OCI-M2 (cell line): ENCODE measurements around the gene TYW1.
"Not testable (repeated sequence)": the region's sequence is repeated elsewhere in the genome, so short reads cannot be mapped to it uniquely, and the experiment has no call there.

Source experiments
- DNase-seq: peaks from one replicate; lab custom pipeline; 2025; ENCODE audit not compliant: unreplicated experiment; lab: John Stamatoyannopoulos, UW

The TYW1 gene

GRCh38 chr7:67184912-67185659 lies 188.5 kb downstream of the TYW1 start:
- DNase-seq: not testable (repeated sequence)

DNA sequence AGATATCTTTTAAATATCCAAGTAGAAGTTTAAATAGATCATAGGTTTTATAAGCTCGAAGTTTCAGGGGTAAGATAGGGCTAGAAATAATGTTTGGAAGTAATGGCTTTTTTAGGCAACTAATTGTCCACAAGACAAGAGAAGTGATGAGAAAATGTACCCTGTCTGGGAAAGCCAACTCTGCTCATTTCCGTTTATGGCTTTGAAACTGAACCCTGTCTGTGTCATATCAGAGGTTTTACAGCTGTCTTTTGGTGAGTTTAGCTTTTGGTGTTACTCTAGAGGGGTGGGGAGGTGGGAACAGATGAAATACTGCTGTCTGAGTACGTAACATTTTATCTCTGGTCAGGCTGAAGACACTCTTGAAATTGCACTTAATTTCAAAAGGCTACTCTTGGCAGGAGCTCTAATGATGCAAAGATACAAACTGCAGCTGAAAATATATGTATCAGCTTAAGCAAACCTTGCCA lies 189.1 kb downstream of the TYW1 start:
- DNase-seq: not testable (repeated sequence)

- not testable (repeated sequence) for DNase-seq
Measured at GRCh38 chr7:67189160-67189559, 192.5 kb downstream of the TYW1 start.

DNA sequence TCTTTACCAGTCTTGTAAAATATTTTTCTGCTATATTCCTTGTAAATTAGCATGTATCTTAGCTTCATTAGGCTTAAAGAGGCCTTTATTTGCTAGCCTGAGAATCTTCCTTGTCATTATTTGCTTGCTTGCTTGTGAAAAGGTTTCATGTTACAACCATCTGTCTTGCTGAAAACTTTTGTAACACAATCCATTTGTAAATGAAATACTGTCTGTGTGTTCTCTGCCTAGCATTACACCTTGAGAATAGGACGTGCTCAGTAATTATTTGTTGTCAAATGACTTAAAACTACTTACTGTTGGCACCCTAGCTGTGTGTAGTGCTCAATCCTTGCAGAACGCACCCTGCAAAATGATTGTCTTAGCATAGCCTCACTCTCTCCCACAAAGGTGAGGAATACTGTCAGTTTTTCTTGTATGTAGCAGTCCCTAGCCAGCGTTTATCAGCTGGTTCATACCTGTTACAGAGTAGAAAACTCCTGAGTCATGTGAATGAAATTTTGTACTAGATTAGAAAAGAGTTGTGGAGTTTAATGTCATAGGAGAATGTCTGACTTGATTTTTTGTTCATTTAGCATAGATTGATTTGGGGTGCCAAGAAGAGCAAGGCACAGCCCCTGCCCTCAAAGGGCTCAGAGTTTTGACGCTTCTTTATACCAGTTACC lies 193.3 kb downstream of the TYW1 start:
- DNase-seq: not testable (repeated sequence)

GRCh38 chr7:67191002-67191720 lies 194.5 kb downstream of the TYW1 start:
- DNase-seq: not testable (repeated sequence)

DNA sequence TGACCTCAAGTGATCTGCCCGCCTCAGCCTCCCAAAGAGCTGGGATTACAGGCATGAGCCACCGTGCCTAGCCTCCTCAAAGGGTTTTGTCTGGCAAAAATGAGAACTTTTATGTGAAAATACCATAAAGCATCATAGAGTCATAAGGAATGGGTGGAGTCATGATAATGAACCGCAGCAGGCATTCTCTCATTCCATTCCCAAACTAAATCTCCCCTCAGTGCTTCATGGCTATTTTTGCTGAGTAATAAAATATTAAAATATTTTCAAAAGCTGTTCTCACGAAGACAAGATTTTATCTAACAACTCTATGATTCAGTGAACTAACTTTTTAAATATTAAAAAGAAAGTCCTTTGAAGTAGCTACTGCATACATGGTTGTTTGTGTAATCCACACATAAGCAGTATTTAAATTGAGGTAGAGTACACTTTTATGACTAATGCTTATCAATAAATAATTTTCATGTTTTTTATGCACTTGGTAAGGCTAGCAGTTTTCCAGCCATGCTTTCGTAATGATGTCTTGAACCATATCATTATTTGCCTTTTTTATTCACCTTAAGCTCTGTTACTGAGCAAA lies 195.6 kb downstream of the TYW1 start:
- not testable (repeated sequence) for DNase-seq

DNA sequence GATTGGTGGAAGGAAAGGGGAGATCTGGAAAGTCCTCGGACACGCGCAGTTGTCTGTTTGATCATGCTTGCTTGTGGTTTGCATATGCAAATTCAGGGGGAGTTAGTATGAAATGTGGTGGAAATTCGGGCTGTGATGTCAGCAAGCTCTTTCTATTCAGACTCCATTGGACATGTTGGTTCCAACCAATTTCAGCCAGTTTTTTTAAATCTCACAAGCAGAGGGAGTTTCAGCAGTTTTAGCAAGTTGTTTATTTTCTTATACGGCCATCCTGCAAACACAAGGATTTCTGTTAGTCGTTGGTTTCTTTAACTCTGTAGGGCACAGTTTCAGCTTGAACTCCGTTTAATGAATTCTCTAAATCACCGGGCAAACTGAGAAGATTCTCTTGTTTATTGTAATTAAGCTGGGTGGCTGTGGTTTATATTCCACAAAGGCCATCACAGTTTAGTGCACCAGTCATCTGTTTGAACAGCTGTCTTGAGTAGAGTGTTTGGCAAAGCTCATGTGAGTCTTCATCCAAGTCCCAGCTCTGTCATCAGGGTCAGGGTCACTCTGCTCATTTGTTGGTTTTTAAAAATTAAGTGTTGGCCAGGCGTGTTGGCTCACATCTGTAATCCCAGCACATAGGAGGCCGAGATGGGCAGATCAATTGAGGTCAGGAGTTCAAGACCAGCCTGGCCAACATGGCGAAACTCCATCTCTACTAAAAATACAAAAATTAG lies 196.4 kb downstream of the TYW1 start:
- DNase-seq: not testable (repeated sequence)

DNA sequence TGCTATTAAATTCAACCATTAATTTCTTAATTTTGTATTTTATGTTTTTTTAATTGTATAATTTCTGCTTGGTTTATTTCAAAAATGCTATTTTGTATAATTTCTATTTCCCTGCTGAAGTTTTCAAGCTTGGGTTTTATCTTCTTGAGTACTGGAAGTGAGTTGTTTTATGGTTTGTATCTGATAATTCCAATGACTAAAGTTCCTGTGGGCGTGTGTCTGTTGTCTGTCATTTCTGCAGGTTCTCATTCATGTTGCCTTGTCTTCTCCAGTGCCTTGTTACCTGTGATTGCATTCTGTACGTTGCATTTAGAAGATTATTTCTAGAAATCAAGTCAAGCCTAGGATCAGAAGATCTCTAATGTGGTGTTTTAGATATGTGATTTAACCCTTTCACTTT lies 199.5 kb downstream of the TYW1 start:
- DNase-seq: not testable (repeated sequence)

DNA sequence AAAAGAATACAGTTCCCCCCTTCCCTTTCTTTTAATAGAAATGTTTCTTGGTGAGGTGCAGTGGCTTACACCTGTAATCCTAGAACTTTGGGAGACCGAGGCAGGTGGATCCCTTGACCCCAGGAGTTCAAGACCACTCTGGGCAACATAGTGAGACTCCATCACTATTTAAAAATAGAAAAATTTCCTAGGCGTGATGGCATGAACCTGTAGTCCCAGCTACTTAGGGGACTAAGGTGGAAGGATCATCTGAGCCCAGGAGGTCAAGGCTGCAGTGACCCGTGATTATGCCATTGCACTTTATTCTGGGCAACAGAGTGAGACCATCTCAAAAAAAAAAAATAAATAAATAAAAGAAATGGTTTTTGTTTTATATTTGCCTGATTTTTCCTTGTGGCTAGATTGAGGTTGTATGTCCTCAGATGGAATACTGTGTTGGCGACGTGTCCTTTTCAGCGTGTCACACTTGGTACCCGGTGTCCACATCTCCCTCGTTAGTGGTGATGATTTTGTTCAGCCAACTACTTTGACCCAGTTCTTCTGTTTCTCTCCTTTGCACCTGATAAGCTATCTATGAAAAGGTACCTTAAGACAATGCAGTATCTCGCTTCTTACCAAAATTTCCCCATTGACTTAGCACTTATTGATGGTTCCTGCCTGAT lies 202.4 kb downstream of the TYW1 start:
- DNase-seq: not testable (repeated sequence)

DNA sequence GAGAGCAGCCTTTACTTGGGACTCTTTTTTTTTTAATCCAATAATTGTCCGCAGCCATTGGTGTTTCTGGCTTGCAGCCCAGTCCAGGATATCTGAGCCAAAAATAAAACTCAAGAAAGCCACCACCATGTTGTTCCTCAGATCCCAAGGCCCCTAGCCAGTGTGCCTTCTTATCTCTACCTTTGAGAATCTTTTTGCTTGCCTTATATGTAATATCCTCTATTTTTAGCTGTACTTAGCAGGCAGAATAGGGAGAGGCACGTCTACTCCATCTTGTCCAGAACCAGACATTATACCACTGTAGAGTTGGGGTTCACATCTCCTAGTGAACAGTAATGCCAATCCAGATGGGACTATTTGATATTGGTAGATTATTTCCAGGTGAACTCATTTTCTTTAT lies 209.1 kb downstream of the TYW1 start:
- DNase-seq: not testable (repeated sequence)

DNA sequence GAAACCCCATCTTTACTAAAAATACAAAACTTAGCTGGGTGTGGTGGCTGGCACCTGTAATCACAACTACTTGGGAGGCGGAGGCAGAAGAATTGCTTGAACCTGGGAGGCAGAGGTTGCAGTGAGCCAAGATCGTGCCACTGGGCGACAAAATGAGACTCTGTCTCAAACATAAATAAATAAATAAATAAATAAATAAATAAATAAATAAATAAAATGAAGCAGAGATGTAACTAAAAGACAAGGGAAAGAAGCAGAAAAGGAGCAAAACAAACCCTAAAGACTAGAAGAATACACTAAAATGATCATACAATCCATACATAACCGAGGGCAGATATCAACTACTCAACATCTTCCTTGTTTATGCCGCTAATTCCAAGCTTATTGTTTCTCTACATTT lies 209.8 kb downstream of the TYW1 start:
- no peak for DNase-seq

DNA sequence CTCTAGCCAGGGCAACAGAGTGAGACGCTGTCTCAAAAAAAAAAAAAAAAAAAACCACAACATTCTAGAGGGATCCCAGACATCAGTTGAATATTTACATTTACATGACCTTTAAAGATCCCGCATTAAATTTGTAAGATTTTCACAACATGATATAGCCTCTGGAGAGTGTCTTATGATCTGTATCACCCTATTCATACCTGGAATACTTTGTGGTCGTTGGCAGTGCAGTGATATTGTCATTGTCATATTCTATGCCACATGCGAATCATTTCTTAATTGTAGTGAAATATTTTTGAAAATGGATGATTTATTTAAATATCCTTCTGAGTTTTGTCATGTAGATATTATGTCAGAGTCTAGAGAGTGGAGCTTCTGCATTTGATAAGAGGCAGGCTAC lies 212.0 kb downstream of the TYW1 start:
- DNase-seq: not testable (repeated sequence)

DNA sequence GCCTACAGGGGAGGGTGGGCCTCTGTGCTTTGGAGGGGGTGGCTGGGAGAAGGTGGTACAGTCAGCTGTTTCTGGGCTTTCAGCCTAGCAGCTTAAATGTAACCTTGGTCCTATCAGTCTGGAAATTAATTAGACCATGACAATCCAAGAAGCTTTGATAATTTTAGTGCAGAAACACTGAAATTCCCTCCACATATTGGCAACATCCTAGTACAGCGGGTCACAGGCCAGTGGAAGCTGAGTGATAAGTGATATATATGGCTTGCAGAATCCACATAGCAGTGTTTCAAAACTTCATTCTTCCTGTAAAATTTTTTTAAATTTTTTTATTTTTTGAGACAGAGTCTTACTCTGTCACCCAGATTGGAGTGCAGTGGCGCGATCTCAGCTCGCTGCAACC lies 212.6 kb downstream of the TYW1 start:
- DNase-seq: no peak

DNA sequence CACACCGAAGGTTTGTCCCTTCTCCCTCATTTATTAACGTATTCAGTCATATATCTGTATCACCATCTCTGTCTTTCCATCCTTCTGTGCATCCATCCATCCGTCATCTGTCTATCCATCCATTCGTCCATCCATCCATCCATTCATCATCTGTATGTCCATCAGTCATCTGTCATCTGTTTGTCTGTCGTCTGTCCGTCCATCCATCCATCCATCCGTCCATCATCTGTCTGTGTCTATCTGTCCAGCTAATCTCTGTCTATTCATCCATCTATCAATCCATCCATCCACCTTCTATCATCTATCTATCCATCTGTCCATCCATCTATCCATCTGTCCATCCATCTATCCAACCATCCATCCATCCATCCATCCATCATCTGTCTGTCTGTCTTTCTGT lies 213.9 kb downstream of the TYW1 start:
- no peak for DNase-seq

GRCh38 chr7:67211650-67212330 lies 215.2 kb downstream of the TYW1 start:
- not testable (repeated sequence) for DNase-seq

DNA sequence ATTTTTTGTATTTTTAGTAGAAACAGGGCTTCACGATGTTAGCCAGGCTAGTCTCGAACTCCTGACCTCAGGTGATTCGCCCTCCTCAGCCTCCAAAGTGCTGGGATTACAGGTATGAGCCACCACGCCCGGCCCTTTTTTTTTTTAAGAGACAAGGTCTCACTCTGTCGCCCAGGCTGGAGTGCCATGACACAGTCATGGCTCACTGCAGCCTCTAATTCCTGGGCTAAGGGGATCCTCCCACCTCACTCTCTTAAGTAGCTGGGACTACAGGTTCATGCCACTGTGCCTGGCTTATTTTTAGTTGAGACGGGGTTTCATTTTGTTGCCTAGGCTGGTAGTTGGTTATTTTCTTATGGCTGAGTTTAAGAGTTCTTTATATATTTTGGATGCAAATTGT lies 216.4 kb downstream of the TYW1 start:
- not testable (repeated sequence) for DNase-seq

DNA sequence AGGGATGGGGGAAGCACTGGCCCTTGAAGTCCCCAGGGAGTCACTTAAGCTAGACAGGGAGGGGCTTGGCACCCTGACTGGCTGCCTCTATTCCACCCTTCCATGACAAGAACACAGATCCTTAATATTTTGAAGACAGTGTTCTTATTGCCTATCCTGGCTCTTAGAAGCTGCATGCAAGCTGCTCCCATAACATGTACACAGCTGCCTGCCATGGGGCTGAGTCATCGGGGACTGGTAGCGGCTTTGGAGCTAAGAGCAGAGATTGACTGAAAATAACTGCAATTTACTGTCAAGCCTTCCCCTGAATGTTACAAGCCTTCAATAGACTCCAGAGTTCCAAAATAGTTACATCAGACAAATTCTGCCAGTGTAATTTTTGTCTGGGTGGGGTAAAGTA lies 226.9 kb downstream of the TYW1 start:
- DNase-seq: not testable (repeated sequence)

DNA sequence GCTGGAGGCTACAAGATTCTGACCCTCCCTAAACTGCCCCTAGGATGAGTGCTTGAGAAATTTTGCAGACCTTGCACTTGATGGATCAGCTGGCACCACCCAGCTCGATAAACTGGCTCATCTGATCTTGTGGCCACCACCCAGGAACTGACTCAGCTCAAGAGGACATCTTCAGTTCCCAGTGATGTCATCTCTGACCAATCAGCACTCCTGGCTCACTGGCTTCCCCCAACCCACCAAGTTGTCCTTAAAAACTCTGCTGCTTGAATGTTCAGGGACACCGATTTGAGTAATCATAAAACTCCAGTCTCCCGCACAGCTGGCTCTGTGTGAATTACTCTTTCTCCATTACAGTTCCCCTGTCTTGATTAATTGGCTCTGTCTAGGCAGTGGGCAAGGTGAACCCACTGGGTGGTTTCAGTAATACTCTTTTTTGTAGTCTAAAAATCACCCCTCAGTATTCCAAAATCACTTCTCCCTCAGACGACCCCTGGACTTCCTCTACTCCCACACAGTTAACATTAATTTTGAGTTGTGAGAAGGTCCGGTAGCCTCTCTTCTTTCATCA lies 229.8 kb downstream of the TYW1 start:
- not testable (repeated sequence) for DNase-seq

GRCh38 chr7:67226967-67227366 lies 230.3 kb downstream of the TYW1 start:
- not testable (repeated sequence) for DNase-seq
